Measurements from ENCODE around the gene LCLAT1.

DNA sequence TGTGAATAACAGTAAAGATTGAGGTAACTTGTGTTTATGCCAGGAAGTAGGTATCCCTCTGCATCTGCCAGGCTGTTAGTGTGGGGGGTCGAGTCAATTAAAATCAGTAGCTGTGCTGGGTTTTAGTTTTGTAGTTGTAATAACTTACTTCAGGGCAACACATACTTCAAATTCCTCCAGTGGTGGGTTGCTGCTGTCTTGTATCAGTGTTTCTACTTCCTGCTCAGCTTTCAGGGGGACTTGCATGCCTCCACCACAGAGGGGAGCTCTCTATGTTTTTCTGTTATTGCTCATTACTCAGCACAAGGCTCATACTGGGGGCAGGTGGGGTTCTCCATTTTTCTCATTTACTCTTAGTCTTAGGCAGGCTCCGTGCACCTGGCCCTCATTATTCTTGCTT, 223.4 kb downstream of the LCLAT1 start:
- TF ChIP-seq, protein P1, sequence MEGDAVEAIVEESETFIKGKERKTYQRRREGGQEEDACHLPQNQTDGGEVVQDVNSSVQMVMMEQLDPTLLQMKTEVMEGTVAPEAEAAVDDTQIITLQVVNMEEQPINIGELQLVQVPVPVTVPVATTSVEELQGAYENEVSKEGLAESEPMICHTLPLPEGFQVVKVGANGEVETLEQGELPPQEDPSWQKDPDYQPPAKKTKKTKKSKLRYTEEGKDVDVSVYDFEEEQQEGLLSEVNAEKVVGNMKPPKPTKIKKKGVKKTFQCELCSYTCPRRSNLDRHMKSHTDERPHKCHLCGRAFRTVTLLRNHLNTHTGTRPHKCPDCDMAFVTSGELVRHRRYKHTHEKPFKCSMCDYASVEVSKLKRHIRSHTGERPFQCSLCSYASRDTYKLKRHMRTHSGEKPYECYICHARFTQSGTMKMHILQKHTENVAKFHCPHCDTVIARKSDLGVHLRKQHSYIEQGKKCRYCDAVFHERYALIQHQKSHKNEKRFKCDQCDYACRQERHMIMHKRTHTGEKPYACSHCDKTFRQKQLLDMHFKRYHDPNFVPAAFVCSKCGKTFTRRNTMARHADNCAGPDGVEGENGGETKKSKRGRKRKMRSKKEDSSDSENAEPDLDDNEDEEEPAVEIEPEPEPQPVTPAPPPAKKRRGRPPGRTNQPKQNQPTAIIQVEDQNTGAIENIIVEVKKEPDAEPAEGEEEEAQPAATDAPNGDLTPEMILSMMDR (IDR thresholded peaks at IDR 0.05; ENCODE audit: low read depth, low read length): 0 out of 2 replicates have a peak, but pooled peaks have one; percentile 5
- TF ChIP-seq EZH2phosphoT487 (IDR thresholded peaks at IDR 0.05; ENCODE audit: low read depth): no peak

Data from OCI-LY3 (cell line).